K562 treated with DMSO at 1 percent for 12 hours (cell line): ENCODE measurements around the gene PLCL1. TPM values are rescaled to one million over a fixed set of nuclear protein-coding genes. Genes with fewer than 3 reads are reported as not detected.

Experiments
- total RNA-seq: library from RNA; unstranded; fragments of 300-600 nt; gene quantifications from 2 replicates; pipeline ENCODE4 v1.2.3, GENCODE V29; 2022; ENCODE audit not compliant: insufficient read depth

PLCL1 gene
- total RNA-seq: 2.4 and 8.9 TPM in 2 replicates

GRCh38 chr2:197804049-197804757 lies at the start of gene PLCL1:
PLCL1 (plus strand) TSS chr2:197804593.

GRCh38 chr2:197784956-197785941 lies 19.1 kb upstream of the PLCL1 start, which contains the start of gene BOLL:
BOLL (minus strand) TSS chr2:197785319; CDS start chr2:197781850, 3,469 bp downstream.

Other genes with a start within 250 kb of the PLCL1 start
- 0.35 TPM in 1 of 2 replicates, not detected in the other for gene RFTN2, start 129.0 kb upstream of the PLCL1 start, total RNA-seq
- 4.2 and 7.7 TPM in 2 replicates for gene MARS2, start 99.2 kb upstream of the PLCL1 start, total RNA-seq
- 1.1 TPM in 1 of 2 replicates, not detected in the other for gene BOLL, start 19.3 kb upstream of the PLCL1 start, total RNA-seq